Spleen (tissue), 11 donors: ENCODE data around the gene YPEL1. TPM values are rescaled to one million over a fixed set of nuclear protein-coding genes. Genes with fewer than 3 reads are reported as not detected.

Experiments used
- DNase-seq: peaks from one replicate; pipeline ENCODE4 v3.0.0-alpha.2; 2020
- H3K27ac ChIP-seq, 8 donors: fragments of 200-600 bp; sonication (generic) in 7 of 8; 1 replicate in 4 of 8; 2 replicates in 4 of 8; pipeline versions ENCODE4 v1.5.0 to v1.8.0; 2016 to 2021; ENCODE audit warnings: inconsistent platforms in 4 of 8, mild to moderate bottlenecking in 4 of 8, moderate library complexity in 1 of 8
- H3K27me3 ChIP-seq, 7 donors: fragments of 200-600 bp; sonication (generic) in 6 of 7; replicated peaks in 1 of 7; 1 replicate in 4 of 7; 2 replicates in 3 of 7; pipeline versions ENCODE4 v1.5.0 to v1.8.0; 2016 to 2021; ENCODE audit warnings: inconsistent platforms in 3 of 7, mild to moderate bottlenecking in 1 of 7
- H3K36me3 ChIP-seq, 6 donors: fragments of 200-600 bp; sonication (generic) in 5 of 6; 1 replicate in 4 of 6; 2 replicates in 2 of 6; pipeline versions ENCODE4 v1.5.0 to v1.8.0; 2016 to 2021; ENCODE audit warnings: inconsistent platforms in 2 of 6
- H3K4me1 ChIP-seq, 6 donors: fragments of 200-600 bp; sonication (generic) in 5 of 6; 1 replicate in 3 of 6; 2 replicates in 3 of 6; pipeline versions ENCODE4 v1.5.0 to v1.8.0; 2016 to 2021; ENCODE audit warnings: inconsistent platforms in 3 of 6
- H3K4me3 ChIP-seq, 8 donors: fragments of 200-600 bp; sonication (generic) in 7 of 8; 1 replicate in 4 of 8; 2 replicates in 4 of 8; pipeline versions ENCODE4 v1.5.0 to v1.8.0; 2016 to 2021; ENCODE audit warnings: inconsistent platforms in 4 of 8, mild to moderate bottlenecking in 4 of 8, moderate library complexity in 2 of 8
- H3K9me3 ChIP-seq, 8 donors: fragments of 200-600 bp; sonication (generic) in 7 of 8; 1 replicate in 4 of 8; 2 replicates in 4 of 8; pipeline versions ENCODE4 v1.5.0 to v1.8.0; 2016 to 2021; ENCODE audit warnings: inconsistent platforms in 4 of 8
- CTCF ChIP-seq, 11 experiments: fragments of 200-600 bp in 7 of 11; fragments of 450-650 bp in 4 of 11; sonication (generic) in 4 of 11; IDR thresholded peaks in 8 of 11; conservative IDR thresholded peaks in 3 of 11; 1 replicate in 7 of 11; 2 replicates in 4 of 11; pipeline versions ENCODE4 v1.4.0 to v1.8.0; 2016 to 2021; ENCODE audit warnings: antibody characterized with exemption in 11 of 11, inconsistent platforms in 4 of 11, mild to moderate bottlenecking in 1 of 11
- POLR2A ChIP-seq, 3 donors: fragments of 450-650 bp; IDR thresholded peaks; one replicate each; pipeline ENCODE4 v1.5.1; 2017; ENCODE audit warnings: antibody characterized with exemption in 3 of 3, mild to moderate bottlenecking in 1 of 3
- POLR2AphosphoS5 ChIP-seq, 3 donors: sonication (generic); formaldehyde crosslinking; IDR thresholded peaks; one replicate each; pipeline ENCODE4 v1.5.1; 2017; ENCODE audit warnings: antibody characterized with exemption in 3 of 3
- WGBS, 5 donors: extraction: QIAGEN DNeasy Blood & Tissue Kit in 3 of 5; methylation state at CpG; one replicate each; pipeline versions ENCODE4 v1.1.5 to v1.1.7; 2013 to 2018; 5-methylcytosine and 5-hydroxymethylcytosine counted together
- intact Hi-C: fragments of 100-400 bp; cut with DNase I; formaldehyde crosslinking; loops from one replicate; pipeline ENCODE4 v1.15.0; 2023; ENCODE audit warnings: low total_unique reads
- polyA plus RNA-seq, 3 donors: library from polyadenylated mRNA; stranded (reverse); fragments of 200-250 nt; gene quantifications; one replicate each; pipeline ENCODE4 v1.2.1, GENCODE V29; 2013
- total RNA-seq, 7 donors: library from RNA; depleted of rRNA in 3 of 7; stranded (reverse); fragments of >200 nt in 3 of 7; fragmentation: NEBNext Ultra II Directional in 4 of 7; extraction: Animal tissue kit (Norgen Biotek cat#: 25700) in 4 of 7; gene quantifications; one replicate each; pipeline versions ENCODE4 v1.1.0 to v1.2.1, GENCODE V29; 2016 to 2021
- donor health status: healthy with polysubstance abuse.
- donor health status: DM: no; HTN: no; CAD: no; lungs with moderate emphysema.
- donor health status: DM: no; HTN: no; CAD: no.
- donor health status: Bipolar disorder and iron deficiency.
- donor health status: healthy.
- donor health status: DM: no; HTN: no; CAD: no.
- donor health status: DM: yes; HTN: yes; CAD: no.

Gene YPEL1
- total and polyA plus RNA-seq, 10 donors = 4.8 to 21.3 (median 11.0) TPM

DNA sequence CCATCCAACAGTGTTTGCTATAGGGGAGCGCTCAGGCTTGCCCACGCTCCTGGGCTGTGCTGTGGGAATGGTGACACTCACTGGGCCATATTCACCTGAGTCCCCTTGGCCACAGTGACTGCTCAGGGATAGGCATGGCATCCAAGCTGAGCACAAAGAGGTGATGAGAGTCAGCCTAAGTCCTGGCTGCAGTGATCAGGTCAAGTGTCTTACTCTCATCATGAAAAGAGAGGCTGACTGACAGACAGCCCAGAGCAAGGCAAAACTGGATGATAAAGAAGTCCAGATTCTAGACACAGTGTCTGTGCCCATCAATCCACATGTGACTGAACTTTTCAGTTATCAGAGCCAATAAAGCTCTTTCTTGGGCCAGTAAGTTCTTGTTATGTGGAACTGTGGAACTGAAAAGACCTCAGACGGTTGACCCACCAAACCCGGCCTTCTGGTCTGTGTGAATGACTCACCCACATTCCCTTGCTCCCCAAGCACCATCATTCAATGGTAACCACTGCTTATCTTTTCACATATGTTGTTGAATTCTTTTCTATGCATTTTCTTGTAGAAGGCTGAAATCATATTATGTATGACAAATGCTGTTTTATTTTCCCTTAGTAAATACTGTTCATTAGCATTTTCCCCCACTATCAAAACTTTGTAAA lies 43.2 kb upstream of the YPEL1 start:
- Histone ChIP-seq H3K36me3 (peaks cover 0 to 83% (median 31%) of the 10 kb centered on the region in 6 donors), H3K4me1 (peaks cover 0 to 50% (median 5%) of the 10 kb centered on the region in 6 donors), H3K27me3 (no peaks in the 10 kb centered on the region), H3K27ac (no peak overlapping the region), H3K4me3 (no peak overlapping the region), H3K9me3 (no peaks in the 10 kb centered on the region)
- intact Hi-C loops = no loop called here
- WGBS, 5 donors = 91 to 98% (median 94%) methylated on average over 4 of the region's 4 CpGs
- no peak for DNase-seq
- TF ChIP-seq POLR2AphosphoS5 (IDR thresholded peaks at IDR 0.05) = no peak

DNA sequence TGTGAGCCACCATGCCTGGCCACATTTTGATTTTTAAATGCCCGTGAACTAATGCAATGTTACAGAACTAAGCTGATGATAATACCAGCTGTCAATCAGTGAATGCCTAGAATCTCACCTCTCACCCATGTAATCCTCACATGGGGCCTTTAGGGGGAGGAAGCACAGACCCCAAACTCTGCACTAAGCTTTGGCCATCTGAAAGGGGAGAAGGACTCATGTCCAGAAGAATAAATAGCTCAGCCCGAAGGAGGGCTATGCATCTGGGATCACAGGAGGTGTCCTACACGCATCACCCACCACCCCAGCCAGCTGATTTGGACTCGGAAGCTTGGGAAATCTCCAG lies 36.0 kb upstream of the YPEL1 start:
- TF ChIP-seq POLR2A (IDR thresholded peaks at IDR 0.05) = no peak
- TF ChIP-seq CTCF (IDR thresholded peaks at IDR 0.05 in 8 of 11, conservative IDR thresholded peaks at IDR 0.05 in 3 of 11) = peak in 1 of 11 experiments; percentile 7
- peak overlapping the region in 2 of 8 donors; percentile 22 to 56 for H3K4me3 ChIP-seq
- WGBS, 5 donors = 91 to 95% (median 92%) methylated on average over 4 of the region's 4 CpGs
- H3K4me1 ChIP-seq = peaks cover 0 to 80% (median 15%) of the 10 kb centered on the region in 6 donors
- H3K36me3 ChIP-seq = peaks cover 4 to 92% (median 63%) of the 10 kb centered on the region in 6 donors
- intact Hi-C loops = no loop called here
- DNase-seq = no peak
- H3K27me3 ChIP-seq = no peaks in the 10 kb centered on the region
- peak overlapping the region in 4 of 8 donors; percentile 73 to 90 (median 83) for H3K27ac ChIP-seq
- no peaks in the 10 kb centered on the region for H3K9me3 ChIP-seq

DNA sequence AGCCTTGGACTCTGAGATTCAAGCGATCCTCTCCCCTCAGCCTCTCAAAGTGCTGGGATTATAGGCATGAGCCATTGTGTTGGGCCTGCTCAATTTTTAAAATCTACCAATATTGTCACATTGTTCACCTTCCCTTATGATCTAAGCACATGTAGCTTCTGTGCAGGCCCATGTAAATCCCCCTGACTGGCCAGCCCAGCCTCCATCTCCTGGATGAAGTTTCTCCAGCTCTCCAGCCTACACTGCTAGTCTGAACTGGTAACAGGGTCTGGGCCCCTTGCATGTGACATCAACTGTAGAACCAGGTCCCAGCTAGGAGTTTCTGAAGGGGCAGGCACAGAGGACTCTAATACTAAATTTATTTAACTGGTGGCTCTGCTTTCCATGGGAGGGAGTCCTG lies 32.8 kb upstream of the YPEL1 start:
- Histone ChIP-seq H3K36me3 (peaks cover 4 to 98% (median 93%) of the 10 kb centered on the region in 6 donors), H3K4me1 (peaks cover 4 to 92% (median 36%) of the 10 kb centered on the region in 6 donors), H3K9me3 (no peaks in the 10 kb centered on the region), H3K27ac (peak overlapping the region in 3 of 8 donors; percentile 79 to 88 (median 81)), H3K27me3 (no peaks in the 10 kb centered on the region), H3K4me3 (no peak overlapping the region)
- intact Hi-C loops = no loop called here
- TF ChIP-seq CTCF (IDR thresholded peaks at IDR 0.05 in 8 of 11, conservative IDR thresholded peaks at IDR 0.05 in 3 of 11) = no peak
- no peak for TF ChIP-seq POLR2A (IDR thresholded peaks at IDR 0.05)
- TF ChIP-seq POLR2AphosphoS5 (IDR thresholded peaks at IDR 0.05) = no peak
- WGBS, 5 donors = 53 to 100% (median 94%) methylated on average over 1 of the region's 1 CpG
- no peak for DNase-seq

DNA sequence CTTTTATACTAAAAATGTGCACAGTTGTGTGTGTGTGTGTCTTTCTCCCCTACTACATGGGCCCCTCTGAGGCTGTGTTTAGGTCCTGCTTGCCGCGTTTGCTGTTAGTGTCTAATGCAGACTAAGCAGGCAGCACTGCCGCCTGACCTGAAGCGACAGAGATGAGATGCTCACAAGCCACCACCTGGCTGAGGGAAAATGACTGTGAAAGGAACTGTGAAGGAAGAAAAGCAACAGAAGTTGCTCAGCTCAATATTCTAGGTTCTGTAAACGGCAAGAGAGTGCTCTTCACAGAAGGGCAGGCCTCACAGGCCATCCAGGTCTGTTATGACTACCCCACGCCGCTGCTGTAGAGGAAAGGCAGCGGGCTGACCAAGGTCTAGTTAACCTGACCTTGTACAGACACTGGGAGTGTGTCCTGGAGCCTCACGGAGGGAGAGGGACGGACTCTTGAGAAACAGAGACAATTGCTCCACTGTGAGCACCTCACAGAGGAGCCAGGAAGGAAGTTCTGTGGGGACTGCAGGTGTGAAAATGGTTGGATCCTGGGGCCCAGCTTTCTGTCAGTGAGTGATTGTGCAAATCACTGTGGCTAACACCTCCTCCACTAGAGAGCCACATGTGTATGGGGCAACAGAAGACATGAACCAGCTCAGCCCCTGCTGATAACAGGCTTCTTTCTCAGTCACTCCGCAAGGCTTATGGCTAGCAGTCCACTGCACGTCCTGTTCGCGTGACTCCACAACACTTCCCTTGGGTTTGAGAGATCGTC lies 31.3 kb upstream of the YPEL1 start:
- WGBS, 5 donors = 55 to 73% (median 60%) methylated on average over 15 of the region's 15 CpGs

More for the DNA sequence above, 31.3 kb upstream of the YPEL1 start:
- Histone ChIP-seq H3K4me3 (peak overlapping the region in 1 of 8 donors; percentile 38), H3K27me3 (no peaks in the 10 kb centered on the region), H3K27ac (peak overlapping the region; percentile 3 to 88 (median 65)), H3K4me1 (peaks cover 4 to 94% (median 34%) of the 10 kb centered on the region in 6 donors), H3K9me3 (no peaks in the 10 kb centered on the region), H3K36me3 (peaks cover 0 to 100% (median 96%) of the 10 kb centered on the region in 6 donors)
- intact Hi-C loops = no loop called here
- no peak for TF ChIP-seq POLR2A (IDR thresholded peaks at IDR 0.05)
- peak in 2 of 3 donors; percentile 42 to 82 for TF ChIP-seq POLR2AphosphoS5 (IDR thresholded peaks at IDR 0.05)
- no peak for TF ChIP-seq CTCF (IDR thresholded peaks at IDR 0.05 in 8 of 11, conservative IDR thresholded peaks at IDR 0.05 in 3 of 11)
- peak; percentile 76 for DNase-seq
